Vagina (tissue), 2 donors: ENCODE measurements around the gene PCYT2.

Experiments used
- POLR2A ChIP-seq, 2 donors: fragments of 450-650 bp; IDR thresholded peaks; one replicate each; pipeline ENCODE4 v1.6.1; 2017; ENCODE audit warnings: antibody characterized with exemption in 2 of 2, mild to moderate bottlenecking in 2 of 2, moderate library complexity in 2 of 2
- TF ChIP-seq, protein P1 (sequence below), 3 experiments: fragments of 450-650 bp in 2 of 3; fragments of 200-600 bp in 1 of 3; sonication (generic) in 1 of 3; IDR thresholded peaks; one replicate each; pipeline ENCODE4 v1.5.1; 2017 to 2019; ENCODE audit warnings: antibody characterized with exemption in 3 of 3, mild to moderate bottlenecking in 2 of 3, moderate library complexity in 2 of 3

DNA sequence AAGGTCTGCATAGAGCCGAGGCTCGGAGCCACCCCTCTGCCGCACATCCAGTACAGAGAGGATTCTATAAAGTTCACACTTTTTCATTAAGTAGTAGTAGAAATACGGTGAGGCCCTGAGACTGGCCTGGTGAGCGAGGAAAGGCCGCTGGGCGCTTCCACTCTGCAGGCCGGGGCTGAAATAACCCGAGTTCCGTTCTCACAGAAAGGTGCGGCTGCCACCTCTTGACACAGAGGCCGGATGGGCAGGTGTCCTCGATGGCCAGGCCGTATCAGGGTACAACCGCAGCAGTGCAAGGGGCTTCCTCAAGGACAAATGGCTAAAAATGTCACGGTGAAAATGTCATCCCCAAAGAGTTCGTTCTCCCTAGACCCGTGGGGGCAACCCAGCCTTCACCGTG lies 770 bp upstream of the PCYT2 start:
- no peak for TF ChIP-seq POLR2A (IDR thresholded peaks at IDR 0.05)
- TF ChIP-seq, protein P1, sequence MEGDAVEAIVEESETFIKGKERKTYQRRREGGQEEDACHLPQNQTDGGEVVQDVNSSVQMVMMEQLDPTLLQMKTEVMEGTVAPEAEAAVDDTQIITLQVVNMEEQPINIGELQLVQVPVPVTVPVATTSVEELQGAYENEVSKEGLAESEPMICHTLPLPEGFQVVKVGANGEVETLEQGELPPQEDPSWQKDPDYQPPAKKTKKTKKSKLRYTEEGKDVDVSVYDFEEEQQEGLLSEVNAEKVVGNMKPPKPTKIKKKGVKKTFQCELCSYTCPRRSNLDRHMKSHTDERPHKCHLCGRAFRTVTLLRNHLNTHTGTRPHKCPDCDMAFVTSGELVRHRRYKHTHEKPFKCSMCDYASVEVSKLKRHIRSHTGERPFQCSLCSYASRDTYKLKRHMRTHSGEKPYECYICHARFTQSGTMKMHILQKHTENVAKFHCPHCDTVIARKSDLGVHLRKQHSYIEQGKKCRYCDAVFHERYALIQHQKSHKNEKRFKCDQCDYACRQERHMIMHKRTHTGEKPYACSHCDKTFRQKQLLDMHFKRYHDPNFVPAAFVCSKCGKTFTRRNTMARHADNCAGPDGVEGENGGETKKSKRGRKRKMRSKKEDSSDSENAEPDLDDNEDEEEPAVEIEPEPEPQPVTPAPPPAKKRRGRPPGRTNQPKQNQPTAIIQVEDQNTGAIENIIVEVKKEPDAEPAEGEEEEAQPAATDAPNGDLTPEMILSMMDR (IDR thresholded peaks at IDR 0.05) = no peak
